Measurements from ENCODE around the gene SPATA31D1. TPM values are rescaled to one million over a fixed set of nuclear protein-coding genes. Genes with fewer than 3 reads are reported as not detected.

The SPATA31D1 gene
- total RNA-seq, 1 experiment from 2014 or later = not detected

- intact Hi-C loops (cut with micrococcal nuclease) = no loop called here
- Histone ChIP-seq H3K4me1 (ENCODE audit: control insufficient read depth in 1 of 2, insufficient read depth in 2 of 2, low read length in 2 of 2) (peaks cover 7 to 13% of the 10 kb centered on the region in 2 experiments; a peak in 3 of 4 replicates), H3K27ac (ENCODE audit: low read depth, low read length) (no peak overlapping the region), H3K9me3 (ENCODE audit: control insufficient read depth in 1 of 2, insufficient read depth in 1 of 2, low read depth in 1 of 2, low read length in 2 of 2) (no peaks in the 10 kb centered on the region), H3K36me3 (ENCODE audit: control insufficient read depth in 1 of 2, insufficient read depth in 2 of 2, low read length in 2 of 2) (no peaks in the 10 kb centered on the region), H3K9ac (ENCODE audit: low read length) (no peak overlapping the region), H3K27me3 (ENCODE audit: insufficient read depth, low read length) (no peaks in the 10 kb centered on the region), H3K79me2 (ENCODE audit: insufficient read depth, low read length) (no peaks in the 10 kb centered on the region), H2AFZ (ENCODE audit: low read depth, low read length, poor library complexity, severe bottlenecking) (no peak overlapping the region), H4K20me1 (ENCODE audit: insufficient read depth) (no peaks in the 10 kb centered on the region), H3K4me2 (ENCODE audit: low read length) (no peak overlapping the region), H3K9me2 (ENCODE audit: insufficient read depth) (no peaks in the 10 kb centered on the region), H3K4me3 (replicated peaks in 1 of 2; ENCODE audit: low read depth in 1 of 2, low read length in 2 of 2) (no peak overlapping the region)
- BruUV-seq (replicated peaks) = no TSS peak
- ChIA-PET CTCF (no interaction called here), POLR2A (no interaction called here), RAD21 (ENCODE audit: low non-redundant PET in 1 of 2, low total read pairs in 2 of 2, uncharacterized antibody in 2 of 2, unreplicated experiment in 2 of 2) (no interaction called here)
- TF ChIP-seq CBX3 (IDR thresholded peaks at IDR 0.05; ENCODE audit: low read depth) (no peak), RAD21 (IDR thresholded peaks at IDR 0.05; ENCODE audit: low read depth) (no peak), EZH2 (IDR thresholded peaks at IDR 0.05) (no peak), SP1 (IDR thresholded peaks at IDR 0.05; ENCODE audit: low read depth) (no peak), MAX (IDR thresholded peaks at IDR 0.05) (no peak), ZBTB33 (IDR thresholded peaks at IDR 0.05; ENCODE audit: extremely low read depth, insufficient replicate concordance, low read length) (no peak), EZH2phosphoT487 (IDR thresholded peaks at IDR 0.05; ENCODE audit: borderline replicate concordance) (no peak), ELF1 (IDR thresholded peaks at IDR 0.05; ENCODE audit: borderline replicate concordance, low read depth) (no peak), POLR2AphosphoS5 (IDR thresholded peaks at IDR 0.05; ENCODE audit: low read depth, low read length) (no peak), REST (IDR thresholded peaks at IDR 0.05; ENCODE audit: low read depth) (no peak), CTCF (IDR thresholded peaks at IDR 0.05 in 2 of 3, conservative IDR thresholded peaks at IDR 0.05 in 1 of 3; ENCODE audit: borderline replicate concordance in 1 of 3, insufficient read depth in 1 of 3, low read depth in 2 of 3, low read length in 2 of 3) (no peak)
- no peak for DNase-seq (ENCODE audit: low read depth, low spot score)
- ATAC-seq = no peak
These were observed 36.3 kb downstream of the SPATA31D1 start for GRCh38 chr9:82024908-82025307.

Data from HCT116 (cell line).